Left renal cortex interstitium (tissue), 4 donors: ENCODE results near the gene NCR2. TPM values are rescaled to one million over a fixed set of nuclear protein-coding genes. Genes with fewer than 3 reads are reported as not detected.

Source experiments
- DNase-seq, 4 donors: peaks; one replicate each; pipeline ENCODE4 v3.0.0-alpha.2; 2013; ENCODE audit warnings: low read depth in 4 of 4, low spot score in 2 of 4, missing footprints in 1 of 4
- polyA plus RNA-seq, 4 donors: library from polyadenylated mRNA; unstranded; fragments of 120-200 nt; gene quantifications; one replicate each; pipeline ENCODE4 v1.2.1, GENCODE V29; 2013; ENCODE audit not compliant: insufficient read length in 4 of 4

The NCR2 gene
- polyA plus RNA-seq, 4 donors = not detected

- DNase-seq = no peak
Measured at GRCh38 chr6:41392246-41392645, 56.8 kb downstream of the NCR2 start.

- no peak for DNase-seq
Measured at GRCh38 chr6:41396335-41396734, 60.9 kb downstream of the NCR2 start.

GRCh38 chr6:41399424-41399823 lies 64.0 kb downstream of the NCR2 start:
- DNase-seq = no peak

Other genes with a start within 250 kb of the NCR2 start
- gene TREML1, start 181.3 kb upstream of the NCR2 start, polyA plus RNA-seq = 1 to 10 TPM in 1 of 4 donors, under 1 TPM in 3; 0.49 to 1.3 (median 0.96) TPM
- under 1 TPM; 0.28 to 0.55 (median 0.41) TPM for gene TREM2, start 172.5 kb upstream of the NCR2 start, polyA plus RNA-seq
- gene TREML2, start 134.5 kb upstream of the NCR2 start, polyA plus RNA-seq = under 1 TPM; 0.08 to 0.13 (median 0.12) TPM
- gene TREML4, start 107.3 kb upstream of the NCR2 start, polyA plus RNA-seq = under 1 TPM in 2 of 4 donors, not detected in 2; 0.06 to 0.09 TPM
- under 1 TPM in 2 of 4 donors, not detected in 2; 0.19 to 0.42 TPM for gene TREM1, start 48.9 kb upstream of the NCR2 start, polyA plus RNA-seq
- gene FOXP4, start 210.8 kb downstream of the NCR2 start, polyA plus RNA-seq = 10 to 100 TPM; 24.5 to 50.2 (median 36.3) TPM